ENCODE results near the gene RNU2-63P. TPM values are rescaled to one million over a fixed set of nuclear protein-coding genes. Genes with fewer than 3 reads are reported as not detected.

Gene RNU2-63P
- total RNA-seq, result 23.4 TPM in 1 of 2 replicates, not detected in the other

DNA sequence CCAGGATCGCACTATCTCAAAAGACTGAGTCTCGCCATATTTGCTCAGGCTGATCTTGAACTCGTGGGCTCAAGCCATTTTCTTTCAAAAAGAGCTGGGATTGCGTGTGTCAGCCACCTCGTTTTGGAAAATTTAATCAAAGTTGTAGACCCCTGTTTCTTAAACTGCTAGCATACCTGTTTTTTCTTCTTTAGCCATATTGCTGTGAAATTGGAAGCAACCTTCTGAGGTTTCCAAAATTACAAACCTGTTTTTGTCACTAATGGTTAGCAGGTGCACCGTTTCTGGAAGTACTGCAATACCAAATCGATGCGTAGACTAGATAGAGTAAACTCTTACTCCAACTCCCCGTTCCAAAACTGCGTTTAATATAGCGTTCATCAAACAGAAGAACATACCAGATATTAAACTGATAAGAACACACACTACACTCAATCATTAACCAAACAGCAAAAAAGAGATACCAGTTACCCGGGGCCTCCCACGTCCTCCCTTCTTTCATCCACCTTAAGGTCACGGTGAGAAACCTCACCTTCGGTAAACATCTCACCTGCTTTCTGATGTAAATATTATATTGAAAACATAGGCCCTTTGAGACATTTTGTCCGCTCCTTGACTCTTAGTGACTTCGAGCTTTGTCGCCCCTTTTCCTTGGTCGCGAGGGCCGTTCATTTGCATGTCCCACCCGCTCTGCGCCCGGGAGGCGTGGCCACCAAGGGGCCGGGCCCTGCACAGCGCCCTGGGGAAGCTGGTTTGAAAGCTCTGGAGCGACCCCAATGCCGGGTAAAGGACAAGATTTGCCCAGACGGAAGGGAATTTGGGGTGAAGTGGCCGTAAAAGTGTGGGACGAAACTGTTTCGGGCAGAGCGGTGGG, at the start of gene RNU2-63P:
TSS of gene RNU2-63P (minus strand) at position 462 of the 874 bp plus-strand sequence.

DNA sequence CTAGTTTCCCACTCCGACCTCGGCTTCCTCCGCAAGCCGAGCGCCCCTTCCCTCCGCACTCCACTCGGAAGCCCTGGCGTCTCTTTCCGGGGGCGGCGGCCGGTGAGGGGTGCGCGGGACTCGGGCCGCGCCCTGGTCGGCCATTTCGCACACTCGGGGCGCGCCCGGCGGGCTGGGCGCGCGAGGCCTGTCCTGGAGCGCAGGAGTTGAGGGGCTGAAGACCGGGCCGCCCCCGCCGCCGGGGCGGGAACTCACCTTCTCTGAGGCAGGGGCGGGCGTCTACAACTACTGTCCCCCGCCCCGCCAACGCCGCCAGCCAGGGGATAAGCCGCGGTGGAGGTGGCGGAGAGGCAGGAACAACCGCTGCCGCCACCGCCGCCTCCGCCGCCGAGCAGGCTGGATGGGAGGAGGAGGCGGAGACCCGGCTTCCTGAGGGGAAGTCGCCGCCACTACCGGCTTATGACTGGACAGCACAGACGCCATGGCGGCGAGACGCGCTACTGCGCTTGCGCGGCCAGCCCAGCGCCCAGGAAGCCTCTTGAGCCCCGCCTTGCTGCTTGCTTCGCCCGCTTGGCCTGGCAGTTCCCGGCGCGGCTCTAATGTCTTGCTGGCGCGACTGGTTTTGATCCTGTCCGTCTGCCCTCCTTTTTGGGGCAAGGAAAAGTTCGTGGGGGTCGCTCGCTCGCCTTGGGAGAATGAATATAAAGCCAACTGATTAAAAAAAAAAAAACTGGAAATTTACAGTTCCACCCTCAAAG, 39.2 kb upstream of the RNU2-63P start, which contains the start of gene KRCC1:
TSS of gene KRCC1 (minus strand) at position 413 of the 758 bp plus-strand sequence. CDS start 27,220 bp downstream, outside the sequence.

Other genes with a start within 250 kb of the RNU2-63P start
- 0.89 and 3.6 TPM in 2 replicates for gene RGPD2, start 190.8 kb downstream of the RNU2-63P start, total RNA-seq
- 26.7 and 34.5 TPM in 2 replicates for gene KRCC1, start 39.2 kb upstream of the RNU2-63P start, total RNA-seq
- not detected in 2 replicates for gene SMYD1, start 51.3 kb upstream of the RNU2-63P start, total RNA-seq
- not detected in 2 replicates for gene FABP1, start 111.5 kb upstream of the RNU2-63P start, total RNA-seq
- gene THNSL2, start 153.8 kb upstream of the RNU2-63P start, total RNA-seq, result 12.7 and 20.4 TPM in 2 replicates